Measurements from ENCODE around the gene CYBA.
"Not testable (repeated sequence)": the region's sequence is repeated elsewhere in the genome, so short reads cannot be mapped to it uniquely, and the experiment has no call there.

The CYBA gene

DNA sequence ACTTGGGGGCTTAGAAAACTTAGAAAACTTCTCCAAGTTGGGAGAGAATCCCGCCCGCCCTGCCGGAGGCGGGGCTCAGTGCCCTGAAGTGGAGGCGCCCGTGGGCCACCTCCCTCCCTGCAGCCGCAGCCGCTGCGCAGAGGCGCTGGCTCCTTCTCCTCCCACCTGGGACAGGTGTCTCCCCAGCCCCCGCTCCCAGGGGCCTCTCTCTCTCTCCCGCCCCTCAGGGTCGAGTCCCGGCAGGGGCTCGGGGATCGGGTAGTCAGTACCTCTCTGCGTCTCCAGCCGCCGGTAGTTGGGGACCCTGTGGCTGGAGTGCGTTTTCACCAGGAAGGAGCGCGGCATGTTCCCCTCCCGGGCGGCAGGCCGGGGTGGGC lies 35.2 kb upstream of the CYBA start:
- DNase-seq (ENCODE audit: low spot score), result peak; percentile 49

- DNase-seq (ENCODE audit: low spot score), result peak; percentile 85
Observed at GRCh38 chr16:88685156-88686061, 34.6 kb upstream of the CYBA start.

DNA sequence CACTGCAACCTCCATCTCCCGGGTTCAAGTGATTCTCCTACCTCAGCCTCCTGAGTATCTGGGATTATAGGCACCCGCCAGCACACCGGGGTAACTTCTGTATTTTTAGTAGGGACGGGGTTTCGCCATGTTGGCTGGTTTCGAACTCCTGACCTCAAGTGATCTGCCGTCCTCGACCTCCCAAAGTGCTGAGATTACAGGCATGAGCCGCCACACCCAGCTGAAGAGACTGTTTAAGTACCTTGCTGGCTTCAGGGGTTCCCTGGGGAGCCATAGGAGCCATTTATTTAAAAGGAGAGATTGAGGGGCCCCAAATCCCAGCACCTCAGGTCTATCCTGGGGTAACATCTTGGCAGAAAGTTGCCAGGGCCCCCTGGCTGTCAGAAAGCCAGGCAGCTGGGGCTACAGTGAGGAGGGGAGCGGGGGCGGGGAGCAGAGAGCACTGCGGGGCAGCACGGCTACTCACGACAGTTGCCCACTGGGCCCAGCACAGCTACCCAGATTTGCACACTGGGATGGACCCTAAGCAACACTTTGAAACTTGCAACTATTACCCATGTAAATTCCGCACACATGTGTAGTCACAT lies 33.8 kb upstream of the CYBA start:
- DNase-seq (ENCODE audit: low spot score), result no peak

GRCh38 chr16:88681709-88682451 lies 31.0 kb upstream of the CYBA start:
- DNase-seq (ENCODE audit: low spot score), result no peak

GRCh38 chr16:88681084-88681680 lies 30.3 kb upstream of the CYBA start:
- no peak for DNase-seq (ENCODE audit: low spot score)

DNA sequence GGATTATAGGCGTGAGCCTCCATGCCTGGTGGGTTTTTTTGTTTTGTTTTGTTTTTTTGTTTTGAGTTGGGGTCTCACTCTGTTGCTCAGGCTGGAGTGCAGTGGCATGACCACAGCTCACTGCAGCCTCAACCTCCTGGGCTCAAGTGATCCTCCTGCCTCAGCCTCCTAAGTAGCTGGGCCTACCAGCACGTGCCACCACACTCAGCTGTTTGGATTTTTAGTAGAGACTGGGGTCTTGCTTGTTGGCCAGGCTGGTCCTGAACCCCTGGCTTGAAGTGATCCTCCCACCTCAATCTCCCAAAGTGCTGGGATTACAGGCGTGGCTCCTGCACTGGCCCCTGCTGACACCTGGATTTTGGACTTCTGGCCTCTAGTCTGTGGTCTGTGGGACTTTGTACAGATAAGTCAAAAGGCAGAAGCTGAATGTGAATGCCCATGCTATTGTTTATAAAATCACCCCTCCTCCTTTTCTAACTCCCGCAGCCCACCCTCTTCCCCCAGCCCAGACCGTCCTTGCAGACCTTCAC lies 29.8 kb upstream of the CYBA start:
- DNase-seq (ENCODE audit: low spot score), result no peak

DNA sequence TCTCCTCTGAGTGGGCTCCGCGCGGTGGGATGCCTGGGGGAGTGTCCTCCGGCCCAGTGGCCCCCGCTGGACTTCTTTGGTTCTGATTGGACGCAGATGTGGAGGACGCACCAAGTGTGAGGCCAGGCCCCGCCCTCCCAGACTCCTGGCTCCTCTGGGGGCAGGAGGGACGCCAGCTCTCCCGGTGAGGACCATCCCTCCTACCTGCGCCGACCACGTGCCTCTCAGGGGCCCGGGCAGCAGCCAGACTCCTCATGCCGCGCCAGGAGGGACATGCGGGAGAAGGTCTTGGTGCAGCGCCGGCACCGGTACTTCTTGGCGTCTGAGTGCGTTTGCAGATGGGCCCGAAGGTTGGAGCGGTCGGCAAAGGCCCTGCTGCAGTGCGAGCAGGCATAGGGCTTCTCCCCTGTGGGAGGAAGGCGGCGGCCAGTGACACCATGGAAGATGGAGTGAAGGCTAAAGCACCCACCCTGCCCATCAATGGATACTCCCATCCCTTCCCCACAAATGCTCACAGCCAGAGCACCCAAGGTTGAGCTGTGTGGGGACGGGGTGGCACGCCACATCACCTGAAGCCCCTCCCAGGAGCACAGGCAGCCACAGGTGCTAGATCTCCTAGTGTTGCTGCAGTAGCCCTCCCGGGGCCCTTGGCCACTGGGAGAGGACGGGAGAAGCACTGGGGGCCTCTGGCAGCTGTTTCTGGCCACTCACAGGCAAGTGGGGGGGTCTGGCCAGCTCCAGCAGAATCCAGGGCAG lies 27.5 kb upstream of the CYBA start:
- DNase-seq (ENCODE audit: low spot score), result no peak

DNA sequence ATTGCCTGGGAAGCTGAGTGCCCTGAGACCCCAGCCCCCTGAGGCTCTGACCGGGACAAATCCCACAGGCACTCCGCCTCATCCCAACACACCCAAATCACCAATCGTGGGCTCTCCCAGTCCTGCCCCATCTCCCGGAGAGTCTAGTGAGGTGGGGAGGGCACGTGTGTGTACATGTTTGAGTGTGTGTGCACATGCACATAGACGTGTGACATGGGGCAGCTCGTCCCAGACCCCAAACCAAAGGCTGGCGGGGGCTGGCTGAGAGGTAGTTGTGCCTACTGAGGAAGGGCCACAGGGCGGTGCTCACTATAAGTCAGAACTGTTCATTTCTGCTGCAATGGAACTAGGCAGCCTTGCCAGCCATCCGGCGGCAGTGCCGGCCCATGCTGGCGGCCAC lies 26.9 kb upstream of the CYBA start:
- DNase-seq (ENCODE audit: low spot score), result no peak

GRCh38 chr16:88676502-88677242 lies 25.8 kb upstream of the CYBA start:
- DNase-seq (ENCODE audit: low spot score), result no peak

DNA sequence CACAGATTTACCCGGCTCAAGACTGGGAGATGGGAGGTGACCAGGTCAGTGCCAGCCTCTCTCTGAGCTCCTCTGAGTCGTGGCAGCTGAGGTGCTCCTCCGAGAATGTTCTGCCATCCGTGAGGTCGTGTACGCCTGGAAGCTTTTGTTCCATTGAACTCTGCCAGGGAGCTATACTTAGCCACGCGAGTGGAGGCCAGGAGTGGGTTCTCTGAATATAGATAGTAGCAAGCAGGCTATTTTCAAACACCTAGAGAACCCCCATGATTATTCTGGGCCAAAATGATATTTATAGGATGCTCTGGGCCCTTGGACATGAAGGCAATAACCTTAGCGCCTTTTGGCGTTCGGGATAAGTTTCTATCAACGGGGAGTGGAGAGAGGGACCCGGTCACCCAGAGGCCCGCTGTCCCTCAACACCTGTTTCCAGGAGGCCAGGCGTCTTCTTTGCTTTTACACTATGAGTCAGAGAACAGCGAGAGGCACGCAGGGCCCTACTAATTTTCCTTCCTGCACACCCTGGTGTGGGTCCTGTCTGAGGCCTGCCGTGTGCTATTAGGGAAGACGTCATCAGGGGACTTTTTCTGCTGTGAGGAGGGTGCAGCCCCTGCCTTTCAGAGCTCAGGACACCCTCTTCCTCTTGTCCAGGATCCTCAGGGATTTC lies 23.0 kb upstream of the CYBA start:
- no peak for DNase-seq (ENCODE audit: low spot score)

DNA sequence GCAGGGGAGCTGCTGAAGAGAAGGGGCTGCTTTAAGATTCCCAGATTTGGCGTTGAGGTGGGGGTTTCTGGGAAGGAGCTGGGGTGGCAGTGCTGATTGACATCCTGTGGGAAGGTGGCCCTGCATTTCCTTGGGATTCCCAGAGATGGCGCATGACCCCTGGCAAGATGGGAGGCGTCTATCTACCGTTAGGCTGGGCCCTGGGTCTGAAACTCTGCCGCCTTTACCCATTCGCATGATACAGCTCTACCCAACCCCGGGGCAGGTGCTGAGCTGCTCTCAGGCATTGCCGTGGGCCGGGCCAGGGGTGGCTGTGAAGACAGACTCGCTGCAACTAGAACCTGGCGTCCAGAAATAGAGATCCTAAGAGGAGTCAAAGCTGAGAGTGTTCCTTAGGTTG lies 21.9 kb upstream of the CYBA start:
- no peak for DNase-seq (ENCODE audit: low spot score)

DNA sequence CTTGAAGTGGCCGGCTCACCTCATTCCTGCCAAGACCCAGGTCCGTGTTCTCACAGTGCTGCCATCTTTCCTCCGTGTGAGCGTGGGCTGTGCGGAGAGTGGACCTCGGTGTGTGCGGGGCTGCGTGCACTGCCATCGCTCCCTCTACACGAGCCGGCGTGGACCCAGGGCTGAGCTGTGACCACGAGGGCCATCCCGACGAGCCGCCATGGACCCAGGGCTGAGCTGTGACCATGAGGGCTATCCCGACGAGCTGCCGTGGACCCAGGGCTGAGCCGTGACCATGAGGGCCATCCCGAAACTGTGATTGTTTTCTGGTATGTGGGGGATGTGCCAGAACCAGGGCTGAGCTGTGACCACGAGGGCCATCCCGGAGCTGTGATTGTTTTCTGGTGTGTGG lies 21.0 kb upstream of the CYBA start:
- DNase-seq (ENCODE audit: low spot score), result no peak

DNA sequence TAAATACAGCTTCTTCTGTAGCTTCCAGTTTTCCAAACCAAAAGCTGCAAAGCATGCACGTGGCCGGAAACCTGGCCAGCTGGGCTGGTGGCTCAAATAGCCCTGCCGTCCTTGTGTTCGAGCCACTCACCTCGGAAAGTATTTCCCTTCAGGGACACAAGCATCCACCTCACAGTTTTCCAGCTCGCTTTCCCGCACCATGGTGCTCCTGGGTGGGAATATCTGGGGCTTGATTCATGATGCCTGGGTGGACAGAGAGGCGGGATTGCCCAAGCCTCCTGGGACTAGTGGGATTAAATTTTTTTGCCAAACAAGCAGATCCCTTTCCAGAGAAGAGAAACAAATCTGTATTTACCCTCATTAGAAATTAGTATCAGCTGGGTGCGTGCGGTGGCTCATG lies 19.1 kb upstream of the CYBA start:
- peak; percentile 47 for DNase-seq (ENCODE audit: low spot score)

- not testable (repeated sequence) for DNase-seq (ENCODE audit: low spot score)
Observed at GRCh38 chr16:88669493-88669892, 18.6 kb upstream of the CYBA start.

DNA sequence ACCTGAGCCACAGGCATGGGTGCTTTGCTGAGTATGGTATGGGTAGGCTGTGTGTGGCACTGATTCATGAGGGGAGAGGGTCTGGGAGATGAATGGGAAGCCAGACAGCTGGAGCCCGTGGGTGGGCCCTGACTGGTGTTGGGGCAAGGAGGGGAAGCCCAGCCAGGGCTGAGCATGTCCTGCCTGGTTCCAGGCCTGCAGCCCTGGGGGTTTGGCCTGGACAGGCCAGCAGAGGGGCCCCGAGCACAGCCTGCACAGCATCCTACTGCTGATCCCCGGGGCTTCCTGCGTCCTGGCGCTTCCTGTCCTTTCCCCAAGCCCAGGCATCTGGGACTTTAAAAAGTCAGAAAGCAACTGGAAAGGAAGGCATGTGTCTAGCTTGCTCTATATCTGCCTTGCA lies 16.6 kb upstream of the CYBA start:
- no peak for DNase-seq (ENCODE audit: low spot score)

DNA sequence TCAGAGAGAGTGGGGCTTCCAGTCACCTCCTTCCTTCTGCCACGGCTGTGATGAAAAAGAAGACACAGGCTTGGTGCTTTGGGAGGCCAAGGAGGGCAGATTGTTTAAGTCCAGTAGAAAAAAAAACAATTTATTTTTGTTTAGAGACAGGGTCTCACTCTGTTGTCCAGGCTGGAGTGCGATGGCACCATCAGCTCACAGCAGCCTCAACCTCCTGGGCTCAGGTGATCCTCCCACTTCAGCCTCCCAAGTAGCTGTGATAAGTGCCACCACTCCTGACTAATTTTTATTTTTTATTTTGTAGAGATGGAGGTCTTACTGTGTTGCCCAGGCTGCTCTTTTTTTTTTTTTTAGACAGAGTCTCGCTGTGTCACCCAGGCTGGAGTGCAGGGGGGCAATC lies 14.7 kb upstream of the CYBA start:
- DNase-seq (ENCODE audit: low spot score), result no peak

GRCh38 chr16:88665148-88665547 lies 14.3 kb upstream of the CYBA start:
- DNase-seq (ENCODE audit: low spot score), result no peak

- DNase-seq (ENCODE audit: low spot score), result peak; percentile 100
Observed at GRCh38 chr16:88662843-88663606, 12.2 kb upstream of the CYBA start, which contains the start of gene MVD. MVD (minus strand) TSS chr16:88663091; CDS start chr16:88663080, 11 bp downstream.

GRCh38 chr16:88662222-88662842 lies 11.5 kb upstream of the CYBA start:
- no peak for DNase-seq (ENCODE audit: low spot score)

Measured in AG20443 (cell line).